Thyroid gland (tissue), 4 donors: Measurements from ENCODE around the gene NTPCR. TPM values are rescaled to one million over a fixed set of nuclear protein-coding genes. Genes with fewer than 3 reads are reported as not detected.

Experiments used
- DNase-seq, 2 donors: peaks; one replicate each; pipeline ENCODE4 v3.0.0-alpha.2; 2019
- H3K27ac ChIP-seq, 3 donors: fragments of 200-600 bp; sonication (generic); 1 replicate in 2 of 3; 2 replicates in 1 of 3; pipeline ENCODE4 v1.5.1; 2016 to 2019; ENCODE audit warnings: mild to moderate bottlenecking in 1 of 3, moderate library complexity in 1 of 3
- H3K27me3 ChIP-seq: fragments of 200-600 bp; sonication (generic); one replicate; pipeline ENCODE4 v1.5.1; 2019
- H3K36me3 ChIP-seq, 2 donors: fragments of 200-600 bp; sonication (generic); one replicate each; pipeline ENCODE4 v1.5.1; 2016 to 2019
- H3K4me1 ChIP-seq, 2 donors: fragments of 200-600 bp; sonication (generic); one replicate each; pipeline ENCODE4 v1.5.1; 2017 to 2019
- H3K4me3 ChIP-seq, 3 donors: fragments of 200-600 bp; sonication (generic); replicated peaks in 1 of 3; 1 replicate in 2 of 3; 2 replicates in 1 of 3; pipeline ENCODE4 v1.5.1; 2016; ENCODE audit warnings: mild to moderate bottlenecking in 1 of 3
- H3K9me3 ChIP-seq: fragments of 200-600 bp; sonication (generic); one replicate; pipeline ENCODE4 v1.5.1; 2017
- POLR2A ChIP-seq, 2 donors: fragments of 450-650 bp; IDR thresholded peaks; one replicate each; pipeline ENCODE4 v1.6.1; 2017; ENCODE audit warnings: antibody characterized with exemption in 2 of 2, mild to moderate bottlenecking in 2 of 2, moderate library complexity in 1 of 2
- WGBS, 2 donors: methylation state at CpG; one replicate each; pipeline ENCODE4 v1.1.5; 2017; 5-methylcytosine and 5-hydroxymethylcytosine counted together
- intact Hi-C: fragments of 100-400 bp; cut with DNase I; formaldehyde crosslinking; loops from one replicate; pipeline ENCODE4 v1.15.1; 2023
- total RNA-seq, 4 donors: library from RNA; depleted of rRNA; stranded (reverse); fragments of >200 nt; gene quantifications; one replicate each; pipeline ENCODE4 v1.2.3, GENCODE V29; 2016
- TF ChIP-seq, protein P1 (sequence below), 6 experiments: fragments of 200-600 bp in 3 of 6; fragments of 450-650 bp in 3 of 6; sonication (generic) in 3 of 6; IDR thresholded peaks; one replicate each; pipeline ENCODE4 v1.5.1; 2016 to 2019; ENCODE audit warnings: antibody characterized with exemption in 6 of 6, mild to moderate bottlenecking in 2 of 6, inconsistent platforms in 1 of 6, moderate library complexity in 1 of 6

Gene NTPCR
- total RNA-seq, 4 donors from 2014 or later = 32.3 to 53.5 (median 43.5) TPM

GRCh38 chr1:232993555-232993954 is 43.1 kb downstream of the NTPCR start:
- H3K27ac ChIP-seq = no peak overlapping the region
- TF ChIP-seq, protein P1, sequence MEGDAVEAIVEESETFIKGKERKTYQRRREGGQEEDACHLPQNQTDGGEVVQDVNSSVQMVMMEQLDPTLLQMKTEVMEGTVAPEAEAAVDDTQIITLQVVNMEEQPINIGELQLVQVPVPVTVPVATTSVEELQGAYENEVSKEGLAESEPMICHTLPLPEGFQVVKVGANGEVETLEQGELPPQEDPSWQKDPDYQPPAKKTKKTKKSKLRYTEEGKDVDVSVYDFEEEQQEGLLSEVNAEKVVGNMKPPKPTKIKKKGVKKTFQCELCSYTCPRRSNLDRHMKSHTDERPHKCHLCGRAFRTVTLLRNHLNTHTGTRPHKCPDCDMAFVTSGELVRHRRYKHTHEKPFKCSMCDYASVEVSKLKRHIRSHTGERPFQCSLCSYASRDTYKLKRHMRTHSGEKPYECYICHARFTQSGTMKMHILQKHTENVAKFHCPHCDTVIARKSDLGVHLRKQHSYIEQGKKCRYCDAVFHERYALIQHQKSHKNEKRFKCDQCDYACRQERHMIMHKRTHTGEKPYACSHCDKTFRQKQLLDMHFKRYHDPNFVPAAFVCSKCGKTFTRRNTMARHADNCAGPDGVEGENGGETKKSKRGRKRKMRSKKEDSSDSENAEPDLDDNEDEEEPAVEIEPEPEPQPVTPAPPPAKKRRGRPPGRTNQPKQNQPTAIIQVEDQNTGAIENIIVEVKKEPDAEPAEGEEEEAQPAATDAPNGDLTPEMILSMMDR (IDR thresholded peaks at IDR 0.05) = no peak
- TF ChIP-seq POLR2A (IDR thresholded peaks at IDR 0.05) = no peak
- no peaks in the 10 kb centered on the region for H3K9me3 ChIP-seq
- DNase-seq = no peak
- no peaks in the 10 kb centered on the region for H3K27me3 ChIP-seq
- no peaks in the 10 kb centered on the region for H3K4me1 ChIP-seq
- H3K4me3 ChIP-seq = no peak overlapping the region
- no peaks in the 10 kb centered on the region for H3K36me3 ChIP-seq
- WGBS, 2 donors = 93 to 95% methylated on average over 3 of the region's 3 CpGs
- intact Hi-C loops = no loop called here

- Histone ChIP-seq H3K27ac (no peak overlapping the region), H3K4me1 (no peaks in the 10 kb centered on the region), H3K27me3 (no peaks in the 10 kb centered on the region), H3K4me3 (no peak overlapping the region), H3K36me3 (no peaks in the 10 kb centered on the region), H3K9me3 (no peaks in the 10 kb centered on the region)
- DNase-seq = no peak
- TF ChIP-seq POLR2A (IDR thresholded peaks at IDR 0.05) = no peak
- TF ChIP-seq, protein P1 (IDR thresholded peaks at IDR 0.05) = no peak
- intact Hi-C loops = no loop called here
- 96 to 99% methylated on average over 2 of the region's 2 CpGs for WGBS, 2 donors
These were observed 44.8 kb downstream of the NTPCR start for GRCh38 chr1:232995189-232995588.

DNA sequence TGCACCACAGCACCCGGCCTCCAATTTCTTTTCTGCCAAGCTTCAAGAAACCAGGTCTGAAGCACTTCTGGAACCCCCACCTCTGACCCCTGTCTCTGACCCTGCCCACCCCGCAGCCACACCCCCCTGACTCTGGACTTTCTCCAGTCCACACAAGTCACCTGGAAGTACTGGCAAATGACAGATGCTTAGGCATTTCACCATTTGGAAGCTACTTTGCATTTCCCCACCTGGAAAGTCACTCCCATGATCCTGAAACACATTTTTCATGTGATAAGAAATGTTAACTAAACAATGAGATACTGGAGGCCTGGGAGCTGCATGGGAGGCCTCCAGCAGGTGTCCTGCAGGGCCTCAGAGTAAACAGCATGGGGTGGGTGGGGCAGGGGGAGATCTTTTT is 45.7 kb downstream of the NTPCR start:
- 86 to 92% methylated on average over 2 of the region's 2 CpGs for WGBS, 2 donors
- DNase-seq = no peak
- H3K4me1 ChIP-seq = no peaks in the 10 kb centered on the region
- H3K27me3 ChIP-seq = no peaks in the 10 kb centered on the region
- intact Hi-C loops = no loop called here
- H3K36me3 ChIP-seq = no peaks in the 10 kb centered on the region
- no peak overlapping the region for H3K4me3 ChIP-seq
- TF ChIP-seq, protein P1 (IDR thresholded peaks at IDR 0.05) = no peak
- no peak for TF ChIP-seq POLR2A (IDR thresholded peaks at IDR 0.05)
- H3K27ac ChIP-seq = no peak overlapping the region
- no peaks in the 10 kb centered on the region for H3K9me3 ChIP-seq

DNA sequence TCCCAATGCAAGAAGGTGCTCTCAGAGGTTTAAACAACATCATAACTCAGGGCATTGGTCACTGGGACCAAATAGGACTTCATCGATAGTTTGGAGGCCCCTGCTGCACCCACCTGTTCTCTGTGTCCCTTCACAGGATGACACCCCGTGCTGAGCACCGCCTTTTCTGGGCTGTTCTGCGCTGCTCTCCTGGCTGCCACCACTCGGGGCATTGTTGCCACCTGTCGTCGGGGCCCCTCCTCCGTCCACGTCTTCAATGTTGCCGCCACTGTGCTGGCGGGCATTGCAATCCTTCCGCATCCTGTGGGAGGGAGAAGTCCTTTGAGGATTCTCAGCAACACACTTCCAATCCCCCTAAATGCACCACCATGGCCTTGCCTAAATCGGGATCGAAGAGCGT is 47.7 kb downstream of the NTPCR start:
- intact Hi-C loops = no loop called here
- Histone ChIP-seq H3K9me3 (no peaks in the 10 kb centered on the region), H3K27me3 (no peaks in the 10 kb centered on the region), H3K4me1 (no peaks in the 10 kb centered on the region), H3K36me3 (no peaks in the 10 kb centered on the region), H3K27ac (no peak overlapping the region), H3K4me3 (no peak overlapping the region)
- no peak for DNase-seq
- no peak for TF ChIP-seq POLR2A (IDR thresholded peaks at IDR 0.05)
- TF ChIP-seq, protein P1 (IDR thresholded peaks at IDR 0.05) = no peak
- WGBS, 2 donors = 95 to 96% methylated on average over 15 of the region's 15 CpGs

DNA sequence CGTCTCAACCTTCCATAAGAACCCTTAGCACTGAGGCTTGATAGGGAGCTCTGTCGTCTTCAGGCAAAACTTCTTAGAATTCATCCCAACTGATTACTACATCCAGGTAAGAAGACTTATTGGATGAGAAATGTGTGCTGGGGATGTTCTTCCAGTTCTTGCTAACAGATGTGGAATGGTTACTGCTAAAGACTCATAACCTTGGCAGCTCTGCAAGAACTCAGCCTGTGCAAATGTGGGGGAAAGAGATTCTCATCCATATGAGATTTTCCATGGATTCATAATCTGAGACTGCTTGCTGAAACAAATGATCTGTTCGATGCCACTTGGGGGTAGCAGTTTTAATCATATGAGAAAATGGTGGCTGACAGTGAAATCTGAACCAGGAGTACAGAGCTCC is 48.2 kb downstream of the NTPCR start:
- no peak for DNase-seq
- Histone ChIP-seq H3K4me3 (no peak overlapping the region), H3K27me3 (no peaks in the 10 kb centered on the region), H3K9me3 (no peaks in the 10 kb centered on the region), H3K27ac (no peak overlapping the region), H3K4me1 (no peaks in the 10 kb centered on the region), H3K36me3 (no peaks in the 10 kb centered on the region)
- no peak for TF ChIP-seq POLR2A (IDR thresholded peaks at IDR 0.05)
- intact Hi-C loops = no loop called here
- 73 to 88% methylated on average over 3 of the region's 3 CpGs for WGBS, 2 donors
